ENCODE data around the gene DCXR. TPM values are rescaled to one million over a fixed set of nuclear protein-coding genes. Genes with fewer than 3 reads are reported as not detected.

The DCXR gene
- total RNA-seq, 1 experiment from 2014 or later = 140 TPM

- ChIA-PET CTCF (no interaction called here), POLR2A (ENCODE audit: low non-redundant PET) (no interaction called here)
- no TSS peak for BruUV-seq (replicated peaks)
- peaks cover 25% of the 10 kb centered on the region for H3K36me3 ChIP-seq (ENCODE audit: insufficient read depth, low read length, poor library complexity, severe bottlenecking)
- intact Hi-C loops (cut with micrococcal nuclease; ENCODE audit: unreplicated experiment) = no loop called here
- TF ChIP-seq, protein P1, sequence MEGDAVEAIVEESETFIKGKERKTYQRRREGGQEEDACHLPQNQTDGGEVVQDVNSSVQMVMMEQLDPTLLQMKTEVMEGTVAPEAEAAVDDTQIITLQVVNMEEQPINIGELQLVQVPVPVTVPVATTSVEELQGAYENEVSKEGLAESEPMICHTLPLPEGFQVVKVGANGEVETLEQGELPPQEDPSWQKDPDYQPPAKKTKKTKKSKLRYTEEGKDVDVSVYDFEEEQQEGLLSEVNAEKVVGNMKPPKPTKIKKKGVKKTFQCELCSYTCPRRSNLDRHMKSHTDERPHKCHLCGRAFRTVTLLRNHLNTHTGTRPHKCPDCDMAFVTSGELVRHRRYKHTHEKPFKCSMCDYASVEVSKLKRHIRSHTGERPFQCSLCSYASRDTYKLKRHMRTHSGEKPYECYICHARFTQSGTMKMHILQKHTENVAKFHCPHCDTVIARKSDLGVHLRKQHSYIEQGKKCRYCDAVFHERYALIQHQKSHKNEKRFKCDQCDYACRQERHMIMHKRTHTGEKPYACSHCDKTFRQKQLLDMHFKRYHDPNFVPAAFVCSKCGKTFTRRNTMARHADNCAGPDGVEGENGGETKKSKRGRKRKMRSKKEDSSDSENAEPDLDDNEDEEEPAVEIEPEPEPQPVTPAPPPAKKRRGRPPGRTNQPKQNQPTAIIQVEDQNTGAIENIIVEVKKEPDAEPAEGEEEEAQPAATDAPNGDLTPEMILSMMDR (conservative IDR thresholded peaks at IDR 0.05; ENCODE audit: low read depth, low read length) = no peak
- TF ChIP-seq EZH2 (IDR thresholded peaks at IDR 0.05; ENCODE audit: borderline replicate concordance, low read depth, low read length, poor library complexity, severe bottlenecking) = no peak
- no peaks in the 10 kb centered on the region for H3K9me3 ChIP-seq (ENCODE audit: low read depth, low read length, poor library complexity, severe bottlenecking)
- H3K27ac ChIP-seq (ENCODE audit: low read depth, low read length, poor library complexity, severe bottlenecking) = no peak overlapping the region
- no peak for DNase-seq (ENCODE audit: low spot score)
- no peak overlapping the region for H3K4me3 ChIP-seq (ENCODE audit: low read depth, low read length, poor library complexity, severe bottlenecking)
- H3K4me1 ChIP-seq (ENCODE audit: insufficient read depth, low read length, poor library complexity, severe bottlenecking) = peaks cover 9% of the 10 kb centered on the region
- no peaks in the 10 kb centered on the region for H3K27me3 ChIP-seq (replicated peaks; ENCODE audit: insufficient read depth, low read depth, low read length, poor library complexity)
These were observed 11.6 kb upstream of the DCXR start for GRCh38 chr17:82049106-82049505.

DNA sequence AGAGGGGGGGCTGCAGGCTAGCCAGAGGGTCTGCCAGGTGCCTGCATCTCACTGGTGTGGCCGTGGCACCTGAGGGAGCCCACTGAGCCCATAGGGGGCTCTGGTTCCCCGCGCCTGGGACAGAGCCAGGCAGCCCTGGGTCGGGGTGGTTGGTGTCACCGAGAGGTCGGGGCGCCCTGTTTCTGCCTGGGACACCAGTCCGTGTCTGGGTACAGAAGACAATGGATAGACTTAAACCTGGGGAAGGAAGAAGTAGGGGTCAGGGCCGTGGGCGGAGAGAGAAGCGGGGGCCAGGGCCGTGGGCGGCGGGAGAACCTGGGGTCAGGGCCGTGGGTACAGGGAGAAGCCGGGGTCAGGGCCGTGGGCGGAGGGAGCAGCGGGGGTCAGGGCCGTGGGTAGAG, 11.1 kb upstream of the DCXR start:
- intact Hi-C loops (cut with micrococcal nuclease; ENCODE audit: unreplicated experiment) = no loop called here
- ChIA-PET CTCF (no interaction called here), POLR2A (ENCODE audit: low non-redundant PET) (no interaction called here)
- peaks cover 9% of the 10 kb centered on the region for H3K4me1 ChIP-seq (ENCODE audit: insufficient read depth, low read length, poor library complexity, severe bottlenecking)
- H3K27ac ChIP-seq (ENCODE audit: low read depth, low read length, poor library complexity, severe bottlenecking) = no peak overlapping the region
- no peak for DNase-seq (ENCODE audit: low spot score)
- TF ChIP-seq EZH2 (IDR thresholded peaks at IDR 0.05; ENCODE audit: borderline replicate concordance, low read depth, low read length, poor library complexity, severe bottlenecking) = no peak
- TF ChIP-seq, protein P1 (conservative IDR thresholded peaks at IDR 0.05; ENCODE audit: low read depth, low read length) = no peak
- H3K36me3 ChIP-seq (ENCODE audit: insufficient read depth, low read length, poor library complexity, severe bottlenecking) = peaks cover 25% of the 10 kb centered on the region
- H3K4me3 ChIP-seq (ENCODE audit: low read depth, low read length, poor library complexity, severe bottlenecking) = no peak overlapping the region
- H3K27me3 ChIP-seq (replicated peaks; ENCODE audit: insufficient read depth, low read depth, low read length, poor library complexity) = no peaks in the 10 kb centered on the region
- BruUV-seq (replicated peaks) = no TSS peak
- no peaks in the 10 kb centered on the region for H3K9me3 ChIP-seq (ENCODE audit: low read depth, low read length, poor library complexity, severe bottlenecking)

- POLR2A ChIA-PET (ENCODE audit: low non-redundant PET) = no interaction called here
- intact Hi-C loops (cut with micrococcal nuclease; ENCODE audit: unreplicated experiment) = no loop called here
- Histone ChIP-seq H3K9me3 (ENCODE audit: low read depth, low read length, poor library complexity, severe bottlenecking) (no peaks in the 10 kb centered on the region), H3K27me3 (replicated peaks; ENCODE audit: insufficient read depth, low read depth, low read length, poor library complexity) (no peaks in the 10 kb centered on the region), H3K4me3 (ENCODE audit: low read depth, low read length, poor library complexity, severe bottlenecking) (no peak overlapping the region), H3K36me3 (ENCODE audit: insufficient read depth, low read length, poor library complexity, severe bottlenecking) (peaks cover 25% of the 10 kb centered on the region), H3K4me1 (ENCODE audit: insufficient read depth, low read length, poor library complexity, severe bottlenecking) (peaks cover 7% of the 10 kb centered on the region), H3K27ac (ENCODE audit: low read depth, low read length, poor library complexity, severe bottlenecking) (no peak overlapping the region)
- BruUV-seq (replicated peaks) = no TSS peak
- DNase-seq (ENCODE audit: low spot score) = no peak
- CTCF ChIA-PET = no interaction called here
- TF ChIP-seq, protein P1 (conservative IDR thresholded peaks at IDR 0.05; ENCODE audit: low read depth, low read length) = no peak
- TF ChIP-seq EZH2 (IDR thresholded peaks at IDR 0.05; ENCODE audit: borderline replicate concordance, low read depth, low read length, poor library complexity, severe bottlenecking) = no peak
These were observed 10.5 kb upstream of the DCXR start for GRCh38 chr17:82047914-82048570.

All from A673 (cell line).